HG02840 (cell line): ENCODE measurements around the gene SNRPB.

ENCODE experiments used
- ATAC-seq: cut with Tn5 transposase; IDR thresholded peaks from one replicate; pipeline ENCODE4 v1.9.1; 2021; ENCODE audit warnings: mild to moderate bottlenecking, moderate library complexity, moderate number of reproducible peaks; ENCODE audit not compliant: unreplicated experiment, low FRiP score

Gene SNRPB

DNA sequence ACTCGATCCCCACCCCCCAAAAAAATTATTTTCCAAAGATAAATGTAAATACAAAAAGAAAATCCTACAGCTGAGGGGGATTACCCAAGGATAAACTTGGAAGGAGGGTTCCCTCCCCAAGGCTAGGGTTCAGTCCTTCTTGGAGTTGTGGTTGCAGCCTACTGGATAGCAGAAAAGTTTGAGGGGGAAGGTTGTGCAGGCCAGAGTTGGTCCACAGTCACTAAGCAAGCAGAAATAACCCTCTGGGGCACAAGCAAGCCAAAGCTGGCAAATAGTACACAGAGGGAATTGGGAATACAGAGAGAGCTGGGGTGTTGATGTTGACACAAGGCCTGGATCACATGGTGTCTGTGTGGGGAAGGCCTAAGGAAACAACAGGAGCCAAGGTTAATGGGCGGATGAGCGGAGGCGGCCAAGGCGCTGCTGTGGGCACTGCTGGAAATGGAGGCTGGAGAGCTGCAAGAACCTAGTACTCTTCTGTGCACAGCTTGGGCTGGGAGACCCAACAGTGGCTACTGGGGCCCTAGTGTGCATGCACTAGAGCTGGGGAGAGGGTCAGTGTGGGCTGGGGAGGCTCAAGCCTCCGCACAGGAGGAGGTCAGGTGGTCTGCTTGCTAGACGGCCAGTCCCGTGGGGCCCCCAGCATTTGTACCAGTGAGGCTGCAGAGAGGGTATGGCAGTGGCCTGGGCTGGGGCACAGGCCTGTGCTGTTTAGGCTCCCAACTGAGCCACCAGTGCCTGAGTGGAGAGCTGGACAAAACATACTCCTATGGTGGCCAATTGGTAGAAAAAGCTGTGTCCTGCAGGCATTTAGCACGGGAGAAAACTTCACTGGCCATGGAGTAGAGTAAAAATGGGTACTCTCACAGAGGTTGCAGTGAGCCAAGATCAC, 5.5 kb upstream of the SNRPB start:
- ATAC-seq = no peak

GRCh38 chr20:2473516-2473915, 2.9 kb upstream of the SNRPB start:
- ATAC-seq = no peak

GRCh38 chr20:2469991-2470422, 582 bp downstream of the SNRPB start:
- peak; percentile 26 for ATAC-seq

GRCh38 chr20:2468581-2469407, 1.8 kb downstream of the SNRPB start:
- no peak for ATAC-seq

GRCh38 chr20:2467412-2467811, 3.2 kb downstream of the SNRPB start:
- ATAC-seq = no peak

DNA sequence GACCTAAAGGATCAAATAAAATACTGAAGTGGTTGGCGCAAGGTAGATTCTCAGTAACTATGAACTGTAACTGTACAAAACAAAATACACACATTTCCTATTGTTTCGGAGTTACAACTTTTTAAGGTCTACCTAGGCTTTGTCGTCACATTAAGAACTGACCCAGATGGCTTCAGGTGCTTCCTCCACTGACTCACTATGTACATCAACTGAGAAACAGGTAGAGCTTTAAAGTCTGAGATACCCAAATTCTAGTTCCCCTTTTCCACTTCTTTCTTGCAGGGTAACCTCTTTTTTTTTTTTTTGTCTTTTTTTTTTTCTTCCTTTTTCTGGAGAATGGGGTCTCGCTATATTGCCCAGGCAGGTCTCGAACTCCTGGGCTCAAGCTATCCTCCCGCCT, 5.5 kb downstream of the SNRPB start:
- ATAC-seq = no peak

- no peak for ATAC-seq
Observed at GRCh38 chr20:2463616-2464365, 6.8 kb downstream of the SNRPB start.

- ATAC-seq = no peak
Observed at GRCh38 chr20:2462484-2462883, 8.1 kb downstream of the SNRPB start.

DNA sequence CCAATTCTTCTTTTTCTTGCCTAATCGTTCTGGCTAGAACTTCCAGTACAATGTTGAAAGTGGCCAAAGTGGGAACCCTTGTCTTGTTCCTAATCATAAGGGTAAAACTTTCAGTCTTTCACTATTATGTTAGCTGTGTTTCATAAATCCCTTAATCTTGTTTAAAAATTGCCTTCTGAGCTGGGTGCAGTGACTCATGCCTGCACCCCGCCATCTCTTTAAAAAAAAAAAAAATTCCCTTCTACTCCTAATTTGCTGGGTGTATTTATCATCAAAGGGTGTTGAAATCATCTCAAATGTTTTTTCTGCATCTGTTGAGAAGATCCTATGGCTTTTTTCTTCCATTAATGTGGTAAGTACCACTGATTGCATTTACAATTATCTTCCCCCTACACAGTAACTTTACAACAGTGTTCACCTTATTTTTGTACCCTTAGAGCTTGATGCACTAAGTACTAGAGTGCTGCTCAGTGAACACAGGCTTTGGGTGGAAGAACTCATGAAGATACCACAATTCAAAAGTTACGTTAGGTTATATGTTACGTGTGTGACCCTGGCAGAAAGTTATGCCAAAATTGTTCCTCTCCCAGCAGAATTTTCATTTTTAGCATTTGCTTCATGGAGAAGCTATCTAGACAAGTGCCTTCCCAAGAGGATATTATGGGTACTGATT, 9.7 kb downstream of the SNRPB start:
- ATAC-seq = no peak

DNA sequence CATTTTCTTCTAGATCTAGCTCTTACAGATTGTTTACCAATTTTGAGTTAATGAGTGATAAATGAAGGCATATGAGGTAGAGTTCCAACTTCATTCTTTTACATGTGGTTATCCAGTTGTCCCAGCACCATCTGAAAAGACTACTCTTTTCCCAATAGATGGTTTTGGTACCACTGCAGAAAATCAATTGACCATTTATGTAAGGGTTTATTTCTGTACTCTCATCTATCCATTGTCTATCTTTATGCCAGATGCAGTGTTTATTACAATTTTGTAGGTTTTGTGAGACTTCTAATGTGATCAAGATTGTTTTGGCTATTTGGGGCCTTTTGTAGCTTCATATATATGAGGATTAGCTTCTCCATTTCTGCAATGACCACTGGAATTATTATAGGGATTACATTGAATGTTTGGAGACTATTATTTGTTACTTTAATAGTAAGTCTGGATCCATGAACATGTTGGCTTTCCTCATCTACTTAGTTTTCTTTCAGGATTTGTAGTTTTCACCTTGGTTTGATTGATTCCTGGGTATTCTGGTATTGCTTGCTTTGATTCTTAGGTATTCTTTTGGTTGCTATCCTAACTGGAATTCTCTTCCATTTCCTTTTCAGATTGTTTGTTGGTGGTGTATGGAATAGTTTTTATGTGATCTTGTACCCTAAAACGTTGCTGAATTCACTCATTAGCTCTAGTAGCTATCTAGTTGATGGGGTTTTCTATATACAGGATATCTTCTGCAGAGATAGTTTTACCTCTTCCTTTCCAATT, 10.4 kb downstream of the SNRPB start:
- no peak for ATAC-seq

GRCh38 chr20:2458919-2459499, 11.6 kb downstream of the SNRPB start:
- no peak for ATAC-seq

DNA sequence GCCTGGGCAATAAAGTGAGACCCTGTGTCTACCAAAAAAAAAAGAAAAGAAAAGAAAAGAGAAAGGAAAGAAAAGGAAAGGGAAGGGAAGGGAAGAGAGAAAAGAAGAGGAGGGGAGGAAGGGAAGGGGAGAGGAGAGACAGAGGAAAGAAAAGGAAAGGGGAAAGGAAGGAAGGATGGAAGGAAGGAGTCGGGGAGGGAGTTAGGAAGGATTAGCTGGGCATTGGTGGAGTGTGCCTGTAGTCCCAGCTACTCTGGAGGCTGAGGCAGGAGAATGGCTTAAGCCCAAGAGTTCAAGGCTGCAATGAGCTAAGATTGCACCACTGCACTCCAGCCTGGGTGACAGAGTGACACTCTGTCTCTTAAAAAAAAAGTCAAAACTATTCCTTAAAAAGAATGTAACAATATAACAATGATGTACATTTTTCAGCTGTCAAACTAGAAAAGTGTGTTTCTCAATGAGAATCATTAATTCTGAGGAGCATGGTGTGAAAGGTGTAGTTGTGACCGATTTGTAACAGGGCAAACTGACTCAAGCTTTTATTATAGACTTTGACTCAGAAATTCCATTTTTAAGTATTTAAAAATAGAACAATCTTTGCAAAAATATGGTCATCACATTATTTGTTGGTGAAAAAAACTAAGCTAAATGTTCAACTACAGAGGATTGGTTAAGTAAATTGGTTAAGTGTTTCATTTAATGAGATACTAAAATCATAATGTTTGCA, 14.7 kb downstream of the SNRPB start:
- no peak for ATAC-seq

DNA sequence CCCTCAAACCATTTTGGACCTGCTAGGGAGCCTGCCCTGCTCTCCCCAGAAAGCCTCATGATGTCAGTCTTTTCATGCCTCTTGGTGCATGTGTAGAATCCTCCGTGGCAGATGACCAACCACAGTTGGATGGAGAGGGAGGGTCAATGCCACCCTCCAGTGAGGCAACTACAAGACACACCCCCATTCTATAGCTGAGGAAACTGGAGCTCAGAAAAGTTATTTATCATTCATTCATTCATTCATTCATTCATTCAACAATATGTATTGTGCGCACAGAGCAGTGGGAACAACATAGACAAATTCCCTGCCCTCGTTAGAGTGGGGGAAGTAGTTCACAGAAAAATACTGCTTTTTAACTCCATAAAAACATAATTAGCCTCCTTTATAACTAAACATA, 16.8 kb downstream of the SNRPB start:
- ATAC-seq = no peak

- no peak for ATAC-seq
Observed at GRCh38 chr20:2451939-2452732, 18.5 kb downstream of the SNRPB start.

DNA sequence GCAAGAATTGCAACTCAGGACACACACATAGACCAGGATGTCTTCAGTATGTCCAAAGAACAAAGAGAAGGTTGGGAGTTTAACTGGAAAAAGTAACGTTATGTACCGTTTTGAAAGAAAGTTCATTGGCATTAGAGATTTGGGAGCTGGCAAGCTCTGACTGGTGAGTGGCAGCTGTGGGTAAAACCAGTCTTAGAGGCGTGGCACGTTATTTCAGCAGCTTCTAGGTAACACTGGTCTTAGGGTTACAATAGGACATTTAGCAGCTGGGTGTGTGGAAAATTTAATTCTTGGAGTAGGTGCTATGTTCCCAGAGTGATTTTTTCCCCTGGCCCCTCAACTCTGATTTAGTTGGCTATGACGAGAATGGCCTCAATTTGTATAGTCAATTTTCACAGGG, 19.2 kb downstream of the SNRPB start:
- ATAC-seq = no peak

DNA sequence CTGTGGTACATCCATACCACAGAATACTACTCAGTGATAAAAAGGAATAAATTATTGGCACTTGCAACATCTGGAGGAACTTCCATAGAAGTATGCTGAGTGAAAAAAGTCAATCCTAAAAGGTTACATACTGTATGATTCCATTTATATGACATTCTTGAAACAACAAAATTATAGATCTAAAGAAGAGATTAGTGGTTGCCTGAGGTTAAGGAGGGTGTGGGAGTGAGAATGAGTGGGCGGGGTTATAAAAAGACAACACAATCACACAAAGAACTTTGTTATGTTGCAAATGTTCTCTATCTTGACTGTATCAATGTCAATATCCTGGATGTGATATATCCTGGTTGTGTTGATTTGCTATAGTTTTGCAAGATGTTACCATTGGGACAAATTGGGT, 21.2 kb downstream of the SNRPB start:
- ATAC-seq = no peak

DNA sequence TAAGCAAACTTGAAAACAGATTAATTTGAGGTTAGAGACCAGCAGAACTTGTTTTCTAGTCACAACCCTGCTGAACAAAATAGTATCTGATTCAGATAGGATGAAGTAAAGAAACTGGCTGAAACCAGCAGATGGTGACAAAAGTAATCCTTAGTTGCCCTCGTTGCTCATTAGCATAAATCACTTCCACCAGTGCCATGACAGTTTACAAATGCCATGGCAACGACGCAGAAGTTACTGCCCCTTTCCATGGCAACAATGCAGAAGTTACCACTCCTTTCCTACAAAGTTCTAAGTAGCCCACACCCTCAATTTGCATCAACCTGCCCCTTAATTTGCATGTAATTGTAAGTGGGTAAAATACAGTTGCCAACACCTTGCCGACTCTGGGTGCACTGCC, 23.7 kb downstream of the SNRPB start:
- no peak for ATAC-seq

GRCh38 chr20:2431185-2431584, 39.4 kb downstream of the SNRPB start:
- no peak for ATAC-seq
